HTERT RPE-1 (cell line): Measurements from ENCODE around the gene TMEM253.

Experiments
- in situ Hi-C: fragments of 300-500 bp; cut with MboI; formaldehyde crosslinking; loops from 4 replicates; pipeline ENCODE4 v1.14.3; 2020; ENCODE audit warnings: low sequenced_read_pairs

TMEM253 gene

GRCh38 chr14:21103710-21104447 is 3.0 kb downstream of the TMEM253 start:
- in situ Hi-C loops = no loop called here

DNA sequence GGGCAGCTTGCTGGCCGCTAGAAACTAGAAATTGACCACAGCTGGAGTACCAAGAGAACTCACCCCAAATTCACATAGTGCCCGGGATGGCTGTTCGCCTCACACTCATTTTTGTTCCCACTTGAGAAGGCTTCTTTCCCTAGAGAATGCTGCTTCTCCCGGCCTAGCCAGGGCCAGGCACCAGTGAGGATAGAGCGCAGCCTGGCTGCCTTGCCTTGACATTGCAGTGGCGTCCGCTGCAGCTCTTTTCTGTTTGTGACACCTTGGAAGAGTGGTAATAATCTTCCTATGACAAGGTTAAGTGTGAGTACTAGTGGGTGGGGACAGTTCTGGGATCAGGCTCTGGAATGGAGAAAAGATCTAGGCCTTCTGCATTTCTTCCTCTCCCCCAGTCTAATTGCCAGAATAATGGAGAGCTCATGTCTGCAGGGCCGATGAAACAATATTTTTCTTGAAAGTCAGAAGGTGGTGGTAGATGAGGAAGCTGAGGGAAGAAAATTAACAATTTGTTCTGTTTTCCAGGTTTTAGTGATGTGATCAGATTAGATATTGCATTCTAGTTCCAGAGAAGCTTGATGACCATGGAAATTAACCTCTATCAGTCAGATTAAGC is 3.7 kb downstream of the TMEM253 start:
- in situ Hi-C loops = no loop called here

DNA sequence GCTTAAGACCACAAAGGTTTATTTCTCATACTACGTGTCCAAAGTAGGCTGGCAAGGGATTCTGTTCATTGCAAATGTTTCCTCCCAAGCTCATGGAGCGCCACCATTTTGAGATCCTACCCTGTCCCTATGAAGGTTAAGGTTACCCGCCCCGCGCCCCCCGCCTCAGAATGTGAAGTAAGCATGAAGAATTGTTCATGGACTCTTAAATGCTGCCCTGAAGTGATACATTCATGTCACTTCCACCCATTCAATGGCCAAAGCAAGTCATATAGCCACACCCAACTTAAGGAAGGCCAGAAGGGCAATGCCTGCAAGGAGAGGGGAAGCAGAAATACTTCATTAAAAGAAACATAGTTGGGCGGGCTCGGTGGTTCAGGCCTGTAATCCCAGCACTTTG is 4.2 kb downstream of the TMEM253 start:
- in situ Hi-C loops = no loop called here

DNA sequence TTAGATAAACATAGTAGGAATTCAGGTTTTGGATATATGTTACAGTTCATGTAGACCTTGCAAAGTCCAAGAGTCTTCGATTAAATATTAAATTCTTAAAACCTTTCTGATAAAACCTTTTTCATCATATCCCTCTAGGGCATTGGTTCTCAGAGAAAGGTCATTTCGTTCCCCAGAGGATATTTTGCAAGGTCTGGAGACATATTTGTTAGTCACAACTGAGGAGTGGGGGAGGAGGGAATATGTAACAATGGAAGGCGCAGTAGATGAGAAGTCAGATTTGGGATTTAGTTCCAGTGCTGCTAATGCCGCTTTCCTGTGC is 5.3 kb downstream of the TMEM253 start:
- in situ Hi-C loops = no loop called here

- in situ Hi-C loops = no loop called here
Observed at GRCh38 chr14:21106498-21107282, 5.8 kb downstream of the TMEM253 start.

DNA sequence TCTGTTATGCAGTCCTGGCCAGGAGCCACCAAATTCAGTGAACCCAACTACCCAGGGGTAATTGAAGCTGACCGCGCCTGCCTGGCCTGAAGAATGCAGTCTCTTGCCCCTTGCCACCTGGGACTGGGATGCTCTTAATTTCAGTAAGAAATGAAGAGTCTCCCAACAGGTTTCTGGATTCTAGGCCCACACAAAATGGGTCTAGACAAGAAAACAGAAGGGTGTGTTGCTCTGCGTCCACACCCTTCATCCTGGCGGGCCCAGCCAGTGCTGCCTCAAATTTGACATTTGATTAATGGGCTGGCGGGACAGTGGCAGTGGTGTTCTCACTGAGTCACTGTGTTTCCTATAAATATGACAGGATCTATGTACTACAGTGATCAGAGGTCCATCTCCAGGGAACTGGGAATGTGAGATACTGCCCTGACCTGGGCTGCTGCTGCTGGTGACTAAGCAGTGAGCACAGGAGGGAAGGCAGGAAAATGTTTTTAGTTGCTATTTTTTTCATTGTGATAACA is 6.5 kb downstream of the TMEM253 start:
- in situ Hi-C loops = no loop called here

DNA sequence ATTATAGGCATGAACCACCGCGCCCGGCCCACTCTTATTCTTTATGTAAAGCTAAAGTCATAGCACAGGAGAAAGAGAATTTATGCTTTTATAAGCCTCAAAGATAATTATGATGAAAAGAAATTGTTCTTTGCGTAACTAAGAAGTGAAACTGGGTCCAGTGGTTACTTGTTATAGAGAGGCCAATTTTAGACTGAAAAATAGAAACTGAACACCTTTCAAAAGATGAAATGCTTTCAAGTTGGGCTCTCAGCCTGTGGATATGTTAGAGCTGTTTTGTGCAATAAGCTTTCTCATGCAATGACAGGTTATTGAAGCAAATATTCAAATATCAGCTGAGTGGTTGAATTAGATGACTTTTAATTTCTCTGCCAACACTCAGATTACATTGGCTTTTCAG is 7.9 kb downstream of the TMEM253 start:
- in situ Hi-C loops = no loop called here

DNA sequence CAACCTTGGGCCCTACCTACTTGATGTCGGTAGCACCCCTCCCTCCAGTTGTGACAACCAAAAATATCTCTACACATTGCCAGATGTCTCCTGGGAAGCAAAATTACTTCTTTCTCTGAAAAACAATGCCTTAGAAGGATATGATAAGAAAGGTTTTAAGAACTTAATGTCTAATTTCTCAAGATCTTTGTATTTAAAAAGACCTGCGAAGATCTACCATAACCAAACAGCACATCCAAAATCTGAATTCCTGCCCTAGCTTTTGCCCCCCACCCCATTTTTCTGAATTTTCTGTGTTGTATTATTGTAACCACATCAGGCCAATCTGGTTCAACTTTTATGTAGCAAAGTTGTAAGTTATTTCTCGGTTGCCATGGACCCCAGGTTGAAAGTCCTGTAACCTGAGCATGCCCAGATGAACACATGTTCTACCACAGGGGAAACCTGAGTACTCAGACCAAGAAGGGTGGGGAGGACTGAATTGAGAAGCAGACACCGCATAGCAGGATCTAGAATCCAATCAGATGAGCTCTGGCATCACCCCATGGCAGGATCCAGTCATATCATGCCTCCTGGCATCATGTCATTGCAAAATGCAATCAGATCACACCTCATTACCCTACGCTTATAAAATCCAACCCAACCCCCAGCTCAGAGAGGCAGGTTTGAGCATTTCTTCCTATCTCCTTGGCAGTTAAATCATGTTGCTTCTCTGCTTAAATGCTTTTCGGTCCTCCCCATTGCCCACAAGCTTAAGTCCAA is 8.7 kb downstream of the TMEM253 start:
- in situ Hi-C loops = no loop called here

DNA sequence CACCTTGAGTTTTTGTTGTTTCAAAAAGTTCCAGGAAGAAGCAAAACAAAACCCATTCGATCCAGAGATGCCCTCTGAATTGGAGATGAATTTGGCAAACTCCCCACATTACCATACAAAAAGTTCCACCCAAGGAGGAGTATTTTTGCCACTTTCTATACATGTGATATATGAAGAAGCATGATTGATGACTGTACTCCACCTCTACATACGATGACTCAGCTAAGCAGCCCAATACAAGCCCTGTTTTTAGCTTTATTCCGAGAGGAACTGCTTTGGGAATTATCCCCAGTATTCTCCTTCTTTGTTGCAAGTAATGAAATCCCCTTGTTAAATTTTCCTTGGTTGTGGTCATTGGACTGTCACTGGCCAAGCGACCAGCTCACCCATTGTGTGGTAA is 11.4 kb downstream of the TMEM253 start:
- in situ Hi-C loops = no loop called here

DNA sequence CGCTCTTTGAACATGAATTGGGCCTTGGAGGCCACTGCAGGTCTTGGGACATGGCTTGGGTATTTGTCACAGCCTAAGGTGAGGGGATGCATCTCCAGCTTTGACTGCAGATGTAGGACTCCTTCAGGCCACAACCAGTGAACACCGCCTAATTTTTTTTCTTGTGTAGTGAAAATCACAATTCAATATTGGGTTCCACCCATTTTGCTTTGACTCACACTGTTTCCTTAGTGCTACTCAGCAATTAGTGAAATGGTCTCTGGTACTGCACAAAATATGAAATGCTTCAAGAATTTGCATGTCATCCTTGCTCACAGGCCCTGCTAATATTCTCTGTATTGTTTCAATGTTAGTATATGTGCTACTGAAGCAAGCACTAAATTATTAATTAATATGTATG is 12.5 kb downstream of the TMEM253 start:
- in situ Hi-C loops = no loop called here

- in situ Hi-C loops = no loop called here
Observed at GRCh38 chr14:21118933-21119332, 18.1 kb downstream of the TMEM253 start.

DNA sequence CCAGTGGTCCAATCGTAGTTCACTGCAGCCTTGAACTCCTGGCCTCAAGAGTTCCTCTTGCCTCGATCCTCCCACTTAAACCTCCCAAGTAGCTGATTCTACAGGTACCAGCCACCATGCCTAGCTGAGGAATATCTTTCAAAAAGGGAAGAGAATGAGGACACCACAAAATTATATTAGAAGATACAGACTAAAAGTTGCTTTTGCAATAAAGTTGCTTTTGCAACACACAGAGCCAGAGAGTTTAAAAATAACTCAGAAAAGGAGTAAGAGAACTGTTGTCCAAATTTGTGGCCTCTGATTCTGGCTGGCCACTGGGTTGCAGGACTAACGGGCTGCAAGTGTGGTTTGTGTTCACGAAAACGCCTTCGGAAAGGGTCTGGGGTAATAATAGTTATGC is 19.8 kb downstream of the TMEM253 start:
- in situ Hi-C loops = no loop called here

DNA sequence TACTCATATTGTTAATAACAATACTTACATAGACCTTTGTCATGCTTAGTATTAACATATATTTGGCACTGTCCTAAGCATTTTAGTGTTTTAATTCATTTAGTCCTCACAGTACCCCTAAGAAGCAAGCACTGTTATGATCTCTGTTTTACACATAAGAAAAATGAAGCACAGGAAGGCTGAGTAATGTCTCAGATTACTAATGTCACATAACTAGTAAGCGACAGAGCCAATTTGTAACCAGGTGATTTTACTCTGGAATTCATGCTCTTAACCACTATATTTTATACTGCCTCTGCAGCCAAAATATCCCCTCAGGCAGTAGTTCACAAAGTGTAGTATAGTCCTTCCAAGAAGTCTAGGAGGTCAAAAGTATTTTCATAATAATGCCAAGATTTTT is 20.3 kb downstream of the TMEM253 start:
- in situ Hi-C loops = no loop called here

GRCh38 chr14:21123429-21123828 is 22.6 kb downstream of the TMEM253 start:
- in situ Hi-C loops = no loop called here

- in situ Hi-C loops = no loop called here
Observed at GRCh38 chr14:21133901-21134300, 33.0 kb downstream of the TMEM253 start.

GRCh38 chr14:21136024-21136423 is 35.2 kb downstream of the TMEM253 start:
- in situ Hi-C loops = no loop called here

- in situ Hi-C loops = no loop called here
Observed at GRCh38 chr14:21142357-21142756, 41.5 kb downstream of the TMEM253 start.

DNA sequence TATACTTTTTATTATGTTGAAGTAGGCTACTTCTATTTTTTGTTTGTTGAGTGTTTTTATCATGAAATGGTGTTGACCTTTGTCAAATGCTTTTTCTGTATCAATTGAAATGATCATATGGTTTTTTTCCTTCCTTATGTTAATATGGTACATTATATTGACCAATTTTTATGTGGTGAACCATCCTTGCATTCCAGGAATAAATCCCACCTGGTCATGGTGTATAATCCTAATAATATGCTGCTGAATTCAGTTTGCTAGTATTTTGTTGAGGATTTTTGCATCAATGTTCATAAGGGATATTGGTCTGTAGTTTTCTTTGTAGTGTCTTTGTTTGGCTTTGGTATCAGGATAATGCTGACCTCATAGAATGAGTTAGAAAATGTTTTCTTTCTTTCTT is 44.6 kb downstream of the TMEM253 start:
- in situ Hi-C loops = no loop called here

- in situ Hi-C loops = no loop called here
Observed at GRCh38 chr14:21149641-21150367, 48.9 kb downstream of the TMEM253 start.
